K562 (cell line): Measurements from ENCODE around the gene HSF5. TPM values are rescaled to one million over a fixed set of nuclear protein-coding genes. Genes with fewer than 3 reads are reported as not detected.

ENCODE experiments used
- ETS2 ChIP-seq: IDR thresholded peaks from 2 replicates; pipeline ENCODE4 v1.6.1; 2016; ENCODE audit warnings: borderline replicate concordance, missing genetic modification characterization, mild to moderate bottlenecking, moderate library complexity, missing compliant biosample characterization; ENCODE audit not compliant: poor library complexity, severe bottlenecking
- MEIS2 ChIP-seq: fragments of 450-650 bp; IDR thresholded peaks from 2 replicates; pipeline ENCODE4 v1.6.1; 2014; ENCODE audit warnings: mild to moderate bottlenecking; ENCODE audit not compliant: partially characterized antibody
- PHTF2 ChIP-seq: fragments of 250-450 bp; sonication (Bioruptor Pico); IDR thresholded peaks from 2 replicates; pipeline ENCODE4 v1.5.0; 2021; ENCODE audit warnings: mild to moderate bottlenecking
- SMAD3 ChIP-seq: fragments of 450-650 bp; formaldehyde crosslinking; conservative IDR thresholded peaks from 2 replicates; pipeline ENCODE4 v1.4.0; 2020; ENCODE audit warnings: mild to moderate bottlenecking
- SMC3 ChIP-seq: conservative IDR thresholded peaks from 2 replicates; pipeline ENCODE4 v1.6.1; 2011; ENCODE audit warnings: low read depth, low read length, improper control_type of control experiment; ENCODE audit not compliant: insufficient read depth
- ZNF780A ChIP-seq: fragments of 250-450 bp; sonication (Bioruptor Pico); IDR thresholded peaks from 2 replicates; pipeline ENCODE4 v1.5.0; 2021; ENCODE audit warnings: mild to moderate bottlenecking
- polyA plus RNA-seq, 8 experiments: library from polyadenylated mRNA; depleted of rRNA in 4 of 8; stranded (reverse) in 5 of 8; unstranded in 3 of 8; fragments of >200 nt; fragmentation: Nextera tagmentation in 2 of 8; fragmentation: Illumina TruSeq in 1 of 8; extraction: Ambion mirVana in 2 of 8; extraction: Trizol in 1 of 8; gene quantifications; 2 replicates each; pipeline versions ENCODE4 v1.2.1 to v1.2.3, GENCODE V29; 2011 to 2014; ENCODE audit warnings: inconsistent platforms in 1 of 8, missing spikeins in 1 of 8
- total RNA-seq, 7 experiments: library from RNA; depleted of rRNA in 6 of 7; stranded (reverse); fragments of >200 nt in 6 of 7; fragmentation: Illumina TruSeq in 2 of 7; extraction: Trizol in 2 of 7; gene quantifications; 2 replicates each; pipeline versions ENCODE4 v1.2.1 to v1.2.3, GENCODE V29; 2011 to 2021; ENCODE audit warnings: low replicate concordance in 1 of 7
- TF ChIP-seq, protein P1 (sequence below): fragments of 250-450 bp; sonication (Bioruptor Pico); IDR thresholded peaks from 2 replicates; pipeline ENCODE4 v1.5.0; 2022; ENCODE audit warnings: mild to moderate bottlenecking
- TF ChIP-seq, protein P2 (sequence below): sonication (generic); formaldehyde crosslinking; IDR thresholded peaks from 2 replicates; pipeline ENCODE4 v1.8.0; 2022; ENCODE audit warnings: mild to moderate bottlenecking, missing genetic modification reagents
- TF ChIP-seq, protein P3 (sequence below): fragments of 450-650 bp; IDR thresholded peaks from 2 replicates; pipeline ENCODE4 v1.6.1; 2016; ENCODE audit warnings: mild to moderate bottlenecking, moderate library complexity

The HSF5 gene
- total and polyA plus RNA-seq, 9 of the 15 experiments (the other 6 are each of a cell fraction or from before 2014, with no cell fraction given), result 0.04 TPM; not detected in 8

DNA sequence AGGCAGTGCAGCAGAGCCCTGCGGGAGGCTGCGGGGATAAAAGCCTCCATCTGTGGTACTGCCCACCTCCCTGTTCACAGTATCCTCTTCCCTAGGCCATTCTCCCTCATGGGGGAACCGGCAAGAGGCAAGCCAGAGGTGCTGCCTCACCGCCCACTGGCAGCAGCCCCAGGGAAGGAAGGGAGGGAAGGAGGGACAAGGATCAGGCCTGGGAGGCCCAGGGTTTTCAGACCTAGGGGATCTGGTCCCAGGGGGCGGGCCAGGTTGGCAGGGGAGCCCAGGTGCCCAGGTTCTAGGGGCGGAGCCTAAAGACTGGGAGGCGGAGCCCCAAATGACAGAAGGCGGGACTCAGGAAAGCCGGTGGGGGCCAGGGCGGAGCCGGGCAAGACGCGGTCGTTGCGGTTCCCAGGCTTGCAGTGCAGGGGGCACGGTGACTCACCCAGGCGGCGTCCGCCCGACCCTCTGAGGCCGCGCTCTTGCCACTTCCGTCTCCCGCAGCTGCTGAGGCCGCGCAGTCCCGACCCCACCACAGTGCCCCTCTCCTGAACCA lies 29.2 kb upstream of the HSF5 start (continued):
- TF ChIP-seq, protein P1, sequence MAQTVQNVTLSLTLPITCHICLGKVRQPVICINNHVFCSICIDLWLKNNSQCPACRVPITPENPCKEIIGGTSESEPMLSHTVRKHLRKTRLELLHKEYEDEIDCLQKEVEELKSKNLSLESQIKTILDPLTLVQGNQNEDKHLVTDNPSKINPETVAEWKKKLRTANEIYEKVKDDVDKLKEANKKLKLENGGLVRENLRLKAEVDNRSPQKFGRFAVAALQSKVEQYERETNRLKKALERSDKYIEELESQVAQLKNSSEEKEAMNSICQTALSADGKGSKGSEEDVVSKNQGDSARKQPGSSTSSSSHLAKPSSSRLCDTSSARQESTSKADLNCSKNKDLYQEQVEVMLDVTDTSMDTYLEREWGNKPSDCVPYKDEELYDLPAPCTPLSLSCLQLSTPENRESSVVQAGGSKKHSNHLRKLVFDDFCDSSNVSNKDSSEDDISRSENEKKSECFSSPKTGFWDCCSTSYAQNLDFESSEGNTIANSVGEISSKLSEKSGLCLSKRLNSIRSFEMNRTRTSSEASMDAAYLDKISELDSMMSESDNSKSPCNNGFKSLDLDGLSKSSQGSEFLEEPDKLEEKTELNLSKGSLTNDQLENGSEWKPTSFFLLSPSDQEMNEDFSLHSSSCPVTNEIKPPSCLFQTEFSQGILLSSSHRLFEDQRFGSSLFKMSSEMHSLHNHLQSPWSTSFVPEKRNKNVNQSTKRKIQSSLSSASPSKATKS (CRISPR knock-in tag), result no peak
- TF ChIP-seq ZNF780A (CRISPR knock-in tag), result no peak
- TF ChIP-seq, protein P2, sequence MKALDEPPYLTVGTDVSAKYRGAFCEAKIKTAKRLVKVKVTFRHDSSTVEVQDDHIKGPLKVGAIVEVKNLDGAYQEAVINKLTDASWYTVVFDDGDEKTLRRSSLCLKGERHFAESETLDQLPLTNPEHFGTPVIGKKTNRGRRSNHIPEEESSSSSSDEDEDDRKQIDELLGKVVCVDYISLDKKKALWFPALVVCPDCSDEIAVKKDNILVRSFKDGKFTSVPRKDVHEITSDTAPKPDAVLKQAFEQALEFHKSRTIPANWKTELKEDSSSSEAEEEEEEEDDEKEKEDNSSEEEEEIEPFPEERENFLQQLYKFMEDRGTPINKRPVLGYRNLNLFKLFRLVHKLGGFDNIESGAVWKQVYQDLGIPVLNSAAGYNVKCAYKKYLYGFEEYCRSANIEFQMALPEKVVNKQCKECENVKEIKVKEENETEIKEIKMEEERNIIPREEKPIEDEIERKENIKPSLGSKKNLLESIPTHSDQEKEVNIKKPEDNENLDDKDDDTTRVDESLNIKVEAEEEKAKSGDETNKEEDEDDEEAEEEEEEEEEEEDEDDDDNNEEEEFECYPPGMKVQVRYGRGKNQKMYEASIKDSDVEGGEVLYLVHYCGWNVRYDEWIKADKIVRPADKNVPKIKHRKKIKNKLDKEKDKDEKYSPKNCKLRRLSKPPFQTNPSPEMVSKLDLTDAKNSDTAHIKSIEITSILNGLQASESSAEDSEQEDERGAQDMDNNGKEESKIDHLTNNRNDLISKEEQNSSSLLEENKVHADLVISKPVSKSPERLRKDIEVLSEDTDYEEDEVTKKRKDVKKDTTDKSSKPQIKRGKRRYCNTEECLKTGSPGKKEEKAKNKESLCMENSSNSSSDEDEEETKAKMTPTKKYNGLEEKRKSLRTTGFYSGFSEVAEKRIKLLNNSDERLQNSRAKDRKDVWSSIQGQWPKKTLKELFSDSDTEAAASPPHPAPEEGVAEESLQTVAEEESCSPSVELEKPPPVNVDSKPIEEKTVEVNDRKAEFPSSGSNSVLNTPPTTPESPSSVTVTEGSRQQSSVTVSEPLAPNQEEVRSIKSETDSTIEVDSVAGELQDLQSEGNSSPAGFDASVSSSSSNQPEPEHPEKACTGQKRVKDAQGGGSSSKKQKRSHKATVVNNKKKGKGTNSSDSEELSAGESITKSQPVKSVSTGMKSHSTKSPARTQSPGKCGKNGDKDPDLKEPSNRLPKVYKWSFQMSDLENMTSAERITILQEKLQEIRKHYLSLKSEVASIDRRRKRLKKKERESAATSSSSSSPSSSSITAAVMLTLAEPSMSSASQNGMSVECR (CRISPR knock-in tag), result peak; percentile 91
- 0 out of 2 replicates have a peak, but pooled peaks have one; percentile 13 for TF ChIP-seq SMAD3
- TF ChIP-seq PHTF2 (CRISPR knock-in tag), result no peak
- no peak for TF ChIP-seq SMC3
- no peak for TF ChIP-seq MEIS2
- no peak for TF ChIP-seq ETS2
- TF ChIP-seq, protein P3, sequence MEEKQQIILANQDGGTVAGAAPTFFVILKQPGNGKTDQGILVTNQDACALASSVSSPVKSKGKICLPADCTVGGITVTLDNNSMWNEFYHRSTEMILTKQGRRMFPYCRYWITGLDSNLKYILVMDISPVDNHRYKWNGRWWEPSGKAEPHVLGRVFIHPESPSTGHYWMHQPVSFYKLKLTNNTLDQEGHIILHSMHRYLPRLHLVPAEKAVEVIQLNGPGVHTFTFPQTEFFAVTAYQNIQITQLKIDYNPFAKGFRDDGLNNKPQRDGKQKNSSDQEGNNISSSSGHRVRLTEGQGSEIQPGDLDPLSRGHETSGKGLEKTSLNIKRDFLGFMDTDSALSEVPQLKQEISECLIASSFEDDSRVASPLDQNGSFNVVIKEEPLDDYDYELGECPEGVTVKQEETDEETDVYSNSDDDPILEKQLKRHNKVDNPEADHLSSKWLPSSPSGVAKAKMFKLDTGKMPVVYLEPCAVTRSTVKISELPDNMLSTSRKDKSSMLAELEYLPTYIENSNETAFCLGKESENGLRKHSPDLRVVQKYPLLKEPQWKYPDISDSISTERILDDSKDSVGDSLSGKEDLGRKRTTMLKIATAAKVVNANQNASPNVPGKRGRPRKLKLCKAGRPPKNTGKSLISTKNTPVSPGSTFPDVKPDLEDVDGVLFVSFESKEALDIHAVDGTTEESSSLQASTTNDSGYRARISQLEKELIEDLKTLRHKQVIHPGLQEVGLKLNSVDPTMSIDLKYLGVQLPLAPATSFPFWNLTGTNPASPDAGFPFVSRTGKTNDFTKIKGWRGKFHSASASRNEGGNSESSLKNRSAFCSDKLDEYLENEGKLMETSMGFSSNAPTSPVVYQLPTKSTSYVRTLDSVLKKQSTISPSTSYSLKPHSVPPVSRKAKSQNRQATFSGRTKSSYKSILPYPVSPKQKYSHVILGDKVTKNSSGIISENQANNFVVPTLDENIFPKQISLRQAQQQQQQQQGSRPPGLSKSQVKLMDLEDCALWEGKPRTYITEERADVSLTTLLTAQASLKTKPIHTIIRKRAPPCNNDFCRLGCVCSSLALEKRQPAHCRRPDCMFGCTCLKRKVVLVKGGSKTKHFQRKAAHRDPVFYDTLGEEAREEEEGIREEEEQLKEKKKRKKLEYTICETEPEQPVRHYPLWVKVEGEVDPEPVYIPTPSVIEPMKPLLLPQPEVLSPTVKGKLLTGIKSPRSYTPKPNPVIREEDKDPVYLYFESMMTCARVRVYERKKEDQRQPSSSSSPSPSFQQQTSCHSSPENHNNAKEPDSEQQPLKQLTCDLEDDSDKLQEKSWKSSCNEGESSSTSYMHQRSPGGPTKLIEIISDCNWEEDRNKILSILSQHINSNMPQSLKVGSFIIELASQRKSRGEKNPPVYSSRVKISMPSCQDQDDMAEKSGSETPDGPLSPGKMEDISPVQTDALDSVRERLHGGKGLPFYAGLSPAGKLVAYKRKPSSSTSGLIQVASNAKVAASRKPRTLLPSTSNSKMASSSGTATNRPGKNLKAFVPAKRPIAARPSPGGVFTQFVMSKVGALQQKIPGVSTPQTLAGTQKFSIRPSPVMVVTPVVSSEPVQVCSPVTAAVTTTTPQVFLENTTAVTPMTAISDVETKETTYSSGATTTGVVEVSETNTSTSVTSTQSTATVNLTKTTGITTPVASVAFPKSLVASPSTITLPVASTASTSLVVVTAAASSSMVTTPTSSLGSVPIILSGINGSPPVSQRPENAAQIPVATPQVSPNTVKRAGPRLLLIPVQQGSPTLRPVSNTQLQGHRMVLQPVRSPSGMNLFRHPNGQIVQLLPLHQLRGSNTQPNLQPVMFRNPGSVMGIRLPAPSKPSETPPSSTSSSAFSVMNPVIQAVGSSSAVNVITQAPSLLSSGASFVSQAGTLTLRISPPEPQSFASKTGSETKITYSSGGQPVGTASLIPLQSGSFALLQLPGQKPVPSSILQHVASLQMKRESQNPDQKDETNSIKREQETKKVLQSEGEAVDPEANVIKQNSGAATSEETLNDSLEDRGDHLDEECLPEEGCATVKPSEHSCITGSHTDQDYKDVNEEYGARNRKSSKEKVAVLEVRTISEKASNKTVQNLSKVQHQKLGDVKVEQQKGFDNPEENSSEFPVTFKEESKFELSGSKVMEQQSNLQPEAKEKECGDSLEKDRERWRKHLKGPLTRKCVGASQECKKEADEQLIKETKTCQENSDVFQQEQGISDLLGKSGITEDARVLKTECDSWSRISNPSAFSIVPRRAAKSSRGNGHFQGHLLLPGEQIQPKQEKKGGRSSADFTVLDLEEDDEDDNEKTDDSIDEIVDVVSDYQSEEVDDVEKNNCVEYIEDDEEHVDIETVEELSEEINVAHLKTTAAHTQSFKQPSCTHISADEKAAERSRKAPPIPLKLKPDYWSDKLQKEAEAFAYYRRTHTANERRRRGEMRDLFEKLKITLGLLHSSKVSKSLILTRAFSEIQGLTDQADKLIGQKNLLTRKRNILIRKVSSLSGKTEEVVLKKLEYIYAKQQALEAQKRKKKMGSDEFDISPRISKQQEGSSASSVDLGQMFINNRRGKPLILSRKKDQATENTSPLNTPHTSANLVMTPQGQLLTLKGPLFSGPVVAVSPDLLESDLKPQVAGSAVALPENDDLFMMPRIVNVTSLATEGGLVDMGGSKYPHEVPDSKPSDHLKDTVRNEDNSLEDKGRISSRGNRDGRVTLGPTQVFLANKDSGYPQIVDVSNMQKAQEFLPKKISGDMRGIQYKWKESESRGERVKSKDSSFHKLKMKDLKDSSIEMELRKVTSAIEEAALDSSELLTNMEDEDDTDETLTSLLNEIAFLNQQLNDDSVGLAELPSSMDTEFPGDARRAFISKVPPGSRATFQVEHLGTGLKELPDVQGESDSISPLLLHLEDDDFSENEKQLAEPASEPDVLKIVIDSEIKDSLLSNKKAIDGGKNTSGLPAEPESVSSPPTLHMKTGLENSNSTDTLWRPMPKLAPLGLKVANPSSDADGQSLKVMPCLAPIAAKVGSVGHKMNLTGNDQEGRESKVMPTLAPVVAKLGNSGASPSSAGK, result no peak
